K562 (cell line): Measurements from ENCODE around the gene CFAP73. TPM values are rescaled to one million over a fixed set of nuclear protein-coding genes. Genes with fewer than 3 reads are reported as not detected.

Experiments
- ATAC-seq: fragments of 200-7000 bp; cut with Tn5 transposase; 3 replicates; pipeline ENCODE4 v1.9.1; 2020; ENCODE audit warnings: moderate library complexity
- BruUV-seq: library from RNA; stranded (reverse); fragments of 400-500 nt; replicated peaks from 2 replicates; lab custom pipeline; 2021; lab: Mats Ljungman, UMichigan
- CTCF ChIA-PET: fragments of 300-600 bp; formaldehyde crosslinking; extraction: SDS; loops from one replicate; lab custom pipeline; 2021; ENCODE audit warnings: low intra/inter-chr PET ratio; lab: Yijun Ruan, JAX
- POLR2A ChIA-PET: fragments of 300-600, 350-650 bp; sonication (Branson Sonifier 250); formaldehyde crosslinking; extraction: SDS; loops from one replicate; lab custom pipeline; 2021; ENCODE audit warnings: antibody characterized with exemption, inconsistent platforms; lab: Yijun Ruan, JAX
- DNase-seq, 4 experiments: peaks; one replicate each; pipeline versions ENCODE4 v3.0.0 to v3.0.0-alpha.2; 2011 to 2018; ENCODE audit warnings: low spot score in 3 of 4, mixed read lengths in 3 of 4; ENCODE audit errors: extremely low read depth in 1 of 4
- FAIRE-seq: peaks from 2 replicates; lab custom pipeline; 2011; peaks lifted over from hg19 to GRCh38; lab: Jason Lieb, UNC
- H2AFZ ChIP-seq: 2 replicates; pipeline ENCODE4 v1.6.0; 2011; ENCODE audit warnings: low read depth, low read length, control low read depth, inconsistent platforms
- H3K27ac ChIP-seq: fragments of 200-600 bp; 3 replicates; pipeline ENCODE4 v1.8.0; 2011; ENCODE audit warnings: low read depth, mild to moderate bottlenecking, control low read depth, inconsistent platforms, low read length, moderate library complexity, mixed read lengths; ENCODE audit errors: extremely low read depth
- H3K27me3 ChIP-seq, 2 experiments: fragments of 300-600 bp in 1 of 2; 2 replicates in 1 of 2; 3 replicates in 1 of 2; pipeline versions ENCODE4 v1.6.0 to v1.8.0; 2011; ENCODE audit warnings: inconsistent platforms in 2 of 2, low read length in 2 of 2, mild to moderate bottlenecking in 1 of 2, mixed read lengths in 1 of 2, moderate library complexity in 1 of 2; ENCODE audit not compliant: control insufficient read depth in 2 of 2, insufficient read depth in 2 of 2
- H3K36me3 ChIP-seq: fragments of 300-600 bp; 3 replicates; pipeline ENCODE4 v1.8.0; 2011; ENCODE audit warnings: mild to moderate bottlenecking, low read length, inconsistent platforms; ENCODE audit not compliant: control insufficient read depth, insufficient read depth
- H3K4me1 ChIP-seq, 2 experiments: fragments of 200-600 bp in 1 of 2; replicated peaks in 1 of 2; 2 replicates in 1 of 2; 3 replicates in 1 of 2; pipeline versions ENCODE4 v1.5.1 to v1.8.0; 2011; ENCODE audit warnings: inconsistent platforms in 2 of 2, low read length in 2 of 2, mild to moderate bottlenecking in 1 of 2, mixed read lengths in 1 of 2, moderate library complexity in 1 of 2; ENCODE audit not compliant: control insufficient read depth in 2 of 2, insufficient read depth in 2 of 2
- H3K4me2 ChIP-seq: 2 replicates; pipeline ENCODE4 v1.6.1; 2011; ENCODE audit warnings: low read length, control low read depth, inconsistent platforms, mixed read lengths; ENCODE audit not compliant: insufficient read depth
- H3K4me3 ChIP-seq: fragments of 200-600 bp; sonication (generic), shearing (Covaris generic); 2 replicates; pipeline ENCODE4 v1.5.1; 2016; ENCODE audit warnings: control low read depth, inconsistent platforms
- H3K79me2 ChIP-seq: fragments of 200-600 bp; 3 replicates; pipeline ENCODE4 v1.8.0; 2011; ENCODE audit warnings: low read length, inconsistent platforms; ENCODE audit not compliant: control insufficient read depth, insufficient read depth
- H3K9ac ChIP-seq, 2 experiments: 2 replicates each; pipeline versions ENCODE4 v1.6.0 to v1.6.1; 2011; ENCODE audit warnings: low read depth in 2 of 2, low read length in 2 of 2, control low read depth in 1 of 2, inconsistent platforms in 1 of 2, mild to moderate bottlenecking in 1 of 2, mixed read lengths in 1 of 2; ENCODE audit not compliant: insufficient read depth in 1 of 2
- H3K9me1 ChIP-seq: one replicate; pipeline ENCODE4 v1.6.0; 2011; ENCODE audit warnings: inconsistent platforms, mild to moderate bottlenecking, low read length, moderate library complexity; ENCODE audit not compliant: control insufficient read depth, insufficient read depth
- H3K9me3 ChIP-seq: replicated peaks from 2 replicates; pipeline ENCODE4 v1.5.1; 2011; ENCODE audit warnings: low read depth, low read length, inconsistent platforms; ENCODE audit not compliant: control insufficient read depth, insufficient read depth
- H4K20me1 ChIP-seq: replicated peaks from 2 replicates; pipeline ENCODE4 v1.6.1; 2011; ENCODE audit warnings: low read length, inconsistent platforms, mixed read lengths; ENCODE audit not compliant: control insufficient read depth, insufficient read depth
- BDP1 ChIP-seq: IDR thresholded peaks from 3 replicates; pipeline ENCODE4 v1.6.1; 2011; ENCODE audit not compliant: insufficient read length, insufficient read depth
- ESRRA ChIP-seq: fragments of 450-650 bp; IDR thresholded peaks from 2 replicates; pipeline ENCODE4 v1.6.1; 2014; ENCODE audit warnings: low read depth, mild to moderate bottlenecking, moderate library complexity, borderline replicate concordance
- HMG20B ChIP-seq: fragments of 250-450 bp; sonication (Bioruptor Pico); IDR thresholded peaks from 2 replicates; pipeline ENCODE4 v1.5.0; 2021; ENCODE audit warnings: mild to moderate bottlenecking
- MAZ ChIP-seq, 2 experiments: fragments of 450-650 bp in 1 of 2; sonication (generic) in 1 of 2; formaldehyde crosslinking; IDR thresholded peaks in 1 of 2; conservative IDR thresholded peaks in 1 of 2; 2 replicates each; pipeline versions ENCODE4 v1.4.0 to v1.5.0; 2020; ENCODE audit warnings: mild to moderate bottlenecking in 1 of 2, missing genetic modification reagents in 1 of 2
- MCM7 ChIP-seq, 2 experiments: fragments of 450-650 bp; IDR thresholded peaks; 2 replicates each; pipeline ENCODE4 v1.6.1; 2016 to 2018
- NRF1 ChIP-seq, 2 experiments: fragments of 450-650 bp; IDR thresholded peaks in 1 of 2; conservative IDR thresholded peaks in 1 of 2; 2 replicates each; pipeline ENCODE4 v1.6.1; 2014; ENCODE audit warnings: mild to moderate bottlenecking in 2 of 2
- RBM25 ChIP-seq: fragments of 200-400 bp; formaldehyde crosslinking; IDR thresholded peaks from 2 replicates; pipeline ENCODE4 v1.6.1; 2018; ENCODE audit warnings: low read length, low read depth, moderate library complexity; ENCODE audit not compliant: severe bottlenecking
- SP1 ChIP-seq: sonication (generic); formaldehyde crosslinking; IDR thresholded peaks from 2 replicates; pipeline ENCODE4 v1.8.1; 2022; ENCODE audit warnings: mild to moderate bottlenecking, missing genetic modification reagents
- ZNF263 ChIP-seq: sonication (generic); formaldehyde crosslinking; IDR thresholded peaks from 2 replicates; pipeline ENCODE4 v1.8.0; 2022; ENCODE audit warnings: mild to moderate bottlenecking, missing genetic modification reagents, borderline replicate concordance
- WGBS: fragments of 100-300 bp; shearing (Covaris generic); methylation state at CpG from one replicate; pipeline ENCODE4 v1.1.6; 2016; ENCODE audit warnings: low coverage, mixed read lengths; ENCODE audit not compliant: insufficient coverage; ENCODE audit errors: missing lambda C conversion rate; 5-methylcytosine and 5-hydroxymethylcytosine counted together
- in situ Hi-C: fragments of 300-500 bp; cut with MboI; formaldehyde crosslinking; loops from 4 replicates; pipeline ENCODE4 v1.15.0; 2018; ENCODE audit warnings: inconsistent platforms, mixed read lengths
- intact Hi-C: fragments of 100-400 bp; cut with micrococcal nuclease; formaldehyde crosslinking; loops from 2 replicates; pipeline ENCODE4 v1.14.2; 2022
- polyA plus RNA-seq, 8 experiments: library from polyadenylated mRNA; depleted of rRNA in 4 of 8; stranded (reverse) in 5 of 8; unstranded in 3 of 8; fragments of >200 nt; fragmentation: Nextera tagmentation in 2 of 8; fragmentation: Illumina TruSeq in 1 of 8; extraction: Ambion mirVana in 2 of 8; extraction: Trizol in 1 of 8; gene quantifications; 2 replicates each; pipeline versions ENCODE4 v1.2.1 to v1.2.3, GENCODE V29; 2011 to 2014; ENCODE audit warnings: inconsistent platforms in 1 of 8, missing spikeins in 1 of 8
- total RNA-seq, 7 experiments: library from RNA; depleted of rRNA in 6 of 7; stranded (reverse); fragments of >200 nt in 6 of 7; fragmentation: Illumina TruSeq in 2 of 7; extraction: Trizol in 2 of 7; gene quantifications; 2 replicates each; pipeline versions ENCODE4 v1.2.1 to v1.2.3, GENCODE V29; 2011 to 2021; ENCODE audit warnings: low replicate concordance in 1 of 7
- TF ChIP-seq, protein P1 (sequence below): fragments of 450-650 bp; conservative IDR thresholded peaks from 2 replicates; pipeline ENCODE4 v1.6.1; 2016; ENCODE audit warnings: missing genetic modification characterization, low read depth, mild to moderate bottlenecking, missing compliant biosample characterization, moderate library complexity
- TF ChIP-seq, protein P2 (sequence below): fragments of 250-450 bp; sonication (Bioruptor Pico); IDR thresholded peaks from 2 replicates; pipeline ENCODE4 v1.9.0; 2021; ENCODE audit warnings: mild to moderate bottlenecking, inconsistent platforms

Gene CFAP73
- total and polyA plus RNA-seq, 9 of the 15 experiments (the other 6 are each of a cell fraction or from before 2014, with no cell fraction given): not detected

DNA sequence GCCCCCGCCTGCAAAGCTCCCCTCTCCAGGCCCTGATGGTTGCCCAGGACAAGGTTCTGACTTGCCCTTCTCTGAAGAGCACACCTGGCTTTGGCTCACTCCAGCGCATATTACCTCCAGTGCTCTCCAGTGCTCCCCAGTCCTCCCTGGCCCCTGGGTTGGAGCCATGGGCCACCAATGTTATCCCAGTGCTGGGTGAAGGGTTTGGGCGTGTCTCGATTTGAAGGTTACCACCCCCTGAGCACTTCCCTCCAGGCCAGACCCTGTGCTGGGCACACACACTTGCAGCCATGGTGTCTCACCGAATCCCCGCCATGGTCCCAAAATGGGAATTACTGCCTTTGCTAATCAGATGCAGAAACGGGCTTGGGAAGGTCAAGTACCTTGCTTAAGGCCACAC lies 47.1 kb downstream of the CFAP73 start:
- H3K27me3 ChIP-seq: no peaks in the 10 kb centered on the region
- BruUV-seq: no TSS peak
- DNase-seq (peak in 1 of 4 experiments; percentile 6), ATAC-seq (no peak), FAIRE-seq (no peak)
- ChIA-PET CTCF (no interaction called here), POLR2A (interaction anchor here (0.8 kb wide), 1 partner anchor 25 kb away, joined by 3 read pairs; the partner anchor contains the start of gene TPCN1)
- no peaks in the 10 kb centered on the region for H3K9me3 ChIP-seq
- H3K9ac ChIP-seq: peak overlapping the region in 1 of 2 experiments; percentile 48; a peak in 1 of 4 replicates
- no peak overlapping the region for H3K4me2 ChIP-seq
- 53% methylated on average over 7 of the region's 7 CpGs for WGBS
- in situ Hi-C loops: loop anchor here (5.0 to 25.0 kb wide), 3 partner anchors 86 to 448 kb away; partner anchors contain the start of genes SDS and SDSL
- peaks cover 14% of the 10 kb centered on the region; the same call in 1 of the 3 replicates for H3K36me3 ChIP-seq
- no peaks in the 10 kb centered on the region for H3K9me1 ChIP-seq
- no peak overlapping the region for H3K4me3 ChIP-seq
- H4K20me1 ChIP-seq: peaks cover 4% of the 10 kb centered on the region; the same call in 1 of the 2 replicates
- no peak overlapping the region for H2AFZ ChIP-seq
- no peak overlapping the region for H3K27ac ChIP-seq
- TF ChIP-seq ZNF263: peak; percentile 88
- TF ChIP-seq, protein P1, sequence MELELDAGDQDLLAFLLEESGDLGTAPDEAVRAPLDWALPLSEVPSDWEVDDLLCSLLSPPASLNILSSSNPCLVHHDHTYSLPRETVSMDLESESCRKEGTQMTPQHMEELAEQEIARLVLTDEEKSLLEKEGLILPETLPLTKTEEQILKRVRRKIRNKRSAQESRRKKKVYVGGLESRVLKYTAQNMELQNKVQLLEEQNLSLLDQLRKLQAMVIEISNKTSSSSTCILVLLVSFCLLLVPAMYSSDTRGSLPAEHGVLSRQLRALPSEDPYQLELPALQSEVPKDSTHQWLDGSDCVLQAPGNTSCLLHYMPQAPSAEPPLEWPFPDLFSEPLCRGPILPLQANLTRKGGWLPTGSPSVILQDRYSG (tag): no peak
- H3K4me1 ChIP-seq: peaks cover 2 to 20% of the 10 kb centered on the region in 2 experiments; a peak in 4 of 5 replicates
- no peaks in the 10 kb centered on the region for H3K79me2 ChIP-seq
- intact Hi-C loops: loop anchor here (2.0 to 5.0 kb wide), 3 partner anchors 41 to 228 kb away; no protein-coding TSS in a partner anchor

DNA sequence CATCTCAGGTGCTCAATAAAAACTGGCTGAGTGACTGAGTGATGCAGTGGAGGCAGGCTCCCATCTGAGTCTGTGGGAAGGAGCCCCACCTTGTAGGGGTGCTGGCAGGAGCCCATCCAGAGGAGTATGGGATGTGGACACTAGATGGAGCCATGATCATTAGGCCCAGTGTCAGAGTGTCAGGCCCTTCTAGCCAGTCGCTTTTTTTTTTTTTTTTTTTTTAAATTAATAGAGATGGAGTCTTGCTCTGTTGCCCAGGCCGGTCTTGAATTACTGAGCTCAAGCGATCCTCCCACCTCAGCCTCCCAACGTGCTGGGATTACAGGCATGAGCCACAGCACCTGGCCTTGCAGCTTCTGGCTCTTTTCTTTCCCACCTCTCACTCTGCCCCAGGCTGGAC lies 47.5 kb downstream of the CFAP73 start:
- no peak overlapping the region for H3K4me3 ChIP-seq
- DNase-seq: peak; percentile 73 to 87 (median 78)
- intact Hi-C loops: loop anchor here (2.0 to 5.0 kb wide), 3 partner anchors 40 to 228 kb away; no protein-coding TSS in a partner anchor
- no peak overlapping the region for H3K9ac ChIP-seq
- H4K20me1 ChIP-seq: peaks cover 4% of the 10 kb centered on the region; the same call in 1 of the 2 replicates
- H3K36me3 ChIP-seq: peaks cover 10% of the 10 kb centered on the region; the same call in 1 of the 3 replicates
- H3K9me1 ChIP-seq: no peaks in the 10 kb centered on the region
- in situ Hi-C loops: loop anchor here (5.0 to 25.0 kb wide), 3 partner anchors 85 to 448 kb away; partner anchors contain the start of genes SDS and SDSL
- peak; percentile 75 for FAIRE-seq
- BruUV-seq: no TSS peak
- no peaks in the 10 kb centered on the region for H3K79me2 ChIP-seq
- POLR2A ChIA-PET: interaction anchor here (0.8 kb wide), 1 partner anchor 24 kb away, joined by 3 read pairs; the partner anchor contains the start of gene TPCN1
- H3K4me2 ChIP-seq: no peak overlapping the region
- CTCF ChIA-PET: no interaction called here
- WGBS: 0% methylated on average over 3 of the region's 4 CpGs
- no peaks in the 10 kb centered on the region for H3K9me3 ChIP-seq
- H3K4me1 ChIP-seq: peaks cover 2 to 21% of the 10 kb centered on the region in 2 experiments; a peak in 4 of 5 replicates
- H3K27ac ChIP-seq: no peak overlapping the region
- no peak overlapping the region for H2AFZ ChIP-seq
- ATAC-seq: peak; percentile 97
- no peaks in the 10 kb centered on the region for H3K27me3 ChIP-seq
- TF ChIP-seq MAZ (CRISPR knock-in tag; conservative IDR thresholded peaks at IDR 0.05 in 1 of 2, IDR thresholded peaks at IDR 0.05 in 1 of 2) (peak in 1 of 2 experiments; percentile 27; a peak in 1 of 4 replicates), SP1 (CRISPR knock-in tag) (no peak), RBM25 (no peak), MCM7 (IDR thresholded peaks at IDR 0.05) (no peak), ESRRA (no peak), BDP1 (no peak), HMG20B (CRISPR knock-in tag) (no peak), NRF1 (conservative IDR thresholded peaks at IDR 0.05 in 1 of 2, IDR thresholded peaks at IDR 0.05 in 1 of 2) (no peak)
- TF ChIP-seq, protein P2, sequence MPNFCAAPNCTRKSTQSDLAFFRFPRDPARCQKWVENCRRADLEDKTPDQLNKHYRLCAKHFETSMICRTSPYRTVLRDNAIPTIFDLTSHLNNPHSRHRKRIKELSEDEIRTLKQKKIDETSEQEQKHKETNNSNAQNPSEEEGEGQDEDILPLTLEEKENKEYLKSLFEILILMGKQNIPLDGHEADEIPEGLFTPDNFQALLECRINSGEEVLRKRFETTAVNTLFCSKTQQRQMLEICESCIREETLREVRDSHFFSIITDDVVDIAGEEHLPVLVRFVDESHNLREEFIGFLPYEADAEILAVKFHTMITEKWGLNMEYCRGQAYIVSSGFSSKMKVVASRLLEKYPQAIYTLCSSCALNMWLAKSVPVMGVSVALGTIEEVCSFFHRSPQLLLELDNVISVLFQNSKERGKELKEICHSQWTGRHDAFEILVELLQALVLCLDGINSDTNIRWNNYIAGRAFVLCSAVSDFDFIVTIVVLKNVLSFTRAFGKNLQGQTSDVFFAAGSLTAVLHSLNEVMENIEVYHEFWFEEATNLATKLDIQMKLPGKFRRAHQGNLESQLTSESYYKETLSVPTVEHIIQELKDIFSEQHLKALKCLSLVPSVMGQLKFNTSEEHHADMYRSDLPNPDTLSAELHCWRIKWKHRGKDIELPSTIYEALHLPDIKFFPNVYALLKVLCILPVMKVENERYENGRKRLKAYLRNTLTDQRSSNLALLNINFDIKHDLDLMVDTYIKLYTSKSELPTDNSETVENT (CRISPR knock-in tag): 0 out of 2 replicates have a peak, but pooled peaks have one; percentile 22
